A549 treated with AZD9567 at 1 μM for 4 hours (cell line): ENCODE results near the gene PANX1. TPM values are rescaled to one million over a fixed set of nuclear protein-coding genes. Genes with fewer than 3 reads are reported as not detected.

Experiments
- total RNA-seq: library from RNA; stranded (reverse); fragments of 200-300 nt; extraction: Qiagen RNA extraction; gene quantifications from 5 replicates; pipeline ENCODE4 v1.2.3, GENCODE V29; 2022; ENCODE audit not compliant: insufficient read depth

The PANX1 gene
- 22.7 to 28.0 TPM (median 26.3 TPM) in 5 replicates for total RNA-seq

GRCh38 chr11:94128746-94129511 lies at the start of gene PANX1:
TSS of gene PANX1 (plus strand) at chr11:94128841. CDS start at chr11:94129313, 472 bp downstream.

Other genes with a start within 250 kb of the PANX1 start
- not detected in 5 replicates for gene HEPHL1, start 107.5 kb upstream of the PANX1 start, total RNA-seq
- gene IZUMO1R, start 175.7 kb downstream of the PANX1 start, total RNA-seq = not detected in 5 replicates